HG03442 (cell line): ENCODE results near the gene DIPK2A.
A peak's percentile ranks its signal among the peaks of the same experiment; 100 is the strongest.

Source experiments
- ATAC-seq: cut with Tn5 transposase; IDR thresholded peaks from one replicate; pipeline ENCODE4 v1.9.1; 2021; ENCODE audit warnings: mild to moderate bottlenecking, moderate library complexity; ENCODE audit not compliant: unreplicated experiment

The DIPK2A gene

GRCh38 chr3:143974271-143975238 lies 2.9 kb downstream of the DIPK2A start:
- no peak for ATAC-seq

- ATAC-seq, result no peak
Observed at GRCh38 chr3:143975554-143976152, 4.0 kb downstream of the DIPK2A start.

- ATAC-seq, result peak; percentile 40
Observed at GRCh38 chr3:143977341-143978262, 6.0 kb downstream of the DIPK2A start.

- no peak for ATAC-seq
Observed at GRCh38 chr3:143978263-143978631, 6.6 kb downstream of the DIPK2A start.

GRCh38 chr3:143979041-143979440 lies 7.4 kb downstream of the DIPK2A start:
- no peak for ATAC-seq

GRCh38 chr3:143979813-143980212 lies 8.2 kb downstream of the DIPK2A start:
- ATAC-seq, result no peak

- no peak for ATAC-seq
Observed at GRCh38 chr3:143988306-143988705, 16.7 kb downstream of the DIPK2A start.

- ATAC-seq, result no peak
Observed at GRCh38 chr3:143989461-143989860, 17.8 kb downstream of the DIPK2A start.

GRCh38 chr3:143991713-143992112 lies 20.1 kb downstream of the DIPK2A start:
- peak; percentile 55 for ATAC-seq

- ATAC-seq, result no peak
Observed at GRCh38 chr3:143998266-143998665, 26.6 kb downstream of the DIPK2A start.

- no peak for ATAC-seq
Observed at GRCh38 chr3:144003051-144003450, 31.4 kb downstream of the DIPK2A start.

- no peak for ATAC-seq
Observed at GRCh38 chr3:144010371-144010770, 38.7 kb downstream of the DIPK2A start.

GRCh38 chr3:144011251-144011799 lies 39.7 kb downstream of the DIPK2A start:
- ATAC-seq, result no peak

- no peak for ATAC-seq
Observed at GRCh38 chr3:144015133-144015532, 43.5 kb downstream of the DIPK2A start.

- no peak for ATAC-seq
Observed at GRCh38 chr3:144018776-144019175, 47.2 kb downstream of the DIPK2A start.
